ENCODE results near the gene PABPN1L.
A peak's percentile ranks its signal among the peaks of the same experiment; 100 is the strongest.

- TF ChIP-seq CTCF (conservative IDR thresholded peaks at IDR 0.05; ENCODE audit: low read depth, low read length) (no peak), USF2 (IDR thresholded peaks at IDR 0.05; ENCODE audit: low read depth, low read length) (peak; percentile 100), POLR2A (IDR thresholded peaks at IDR 0.05; ENCODE audit: low read depth, low read length) (peak; percentile 80), CHD1 (IDR thresholded peaks at IDR 0.05; ENCODE audit: low read depth, low read length) (no peak), RCOR1 (IDR thresholded peaks at IDR 0.05; ENCODE audit: insufficient replicate concordance, low read length) (no peak), RFX5 (IDR thresholded peaks at IDR 0.05; ENCODE audit: low read depth, low read length) (no peak), RAD21 (IDR thresholded peaks at IDR 0.05; ENCODE audit: low read length) (no peak), ELK1 (IDR thresholded peaks at IDR 0.05; ENCODE audit: borderline replicate concordance, low read depth, low read length) (no peak), SMC3 (IDR thresholded peaks at IDR 0.05; ENCODE audit: low read depth, low read length) (no peak), MAZ (IDR thresholded peaks at IDR 0.05; ENCODE audit: borderline replicate concordance, low read depth, low read length) (peak; percentile 88; the same call in 1 of the 2 replicates), MAFK (IDR thresholded peaks at IDR 0.05; ENCODE audit: low read depth, low read length) (no peak), BHLHE40 (IDR thresholded peaks at IDR 0.05; ENCODE audit: low read depth, low read length) (peak; percentile 82), CEBPB (IDR thresholded peaks at IDR 0.05; ENCODE audit: low read depth, low read length) (no peak)
These were observed 9.4 kb downstream of the PABPN1L start, which contains the start of the genes GALNS and TRAPPC2L for GRCh38 chr16:88856828-88857727.

All from IMR-90 (cell line).